Breast epithelium (tissue), 4 donors: ENCODE data around the gene IFNG-AS1. TPM values are rescaled to one million over a fixed set of nuclear protein-coding genes. Genes with fewer than 3 reads are reported as not detected.

Experiments used
- DNase-seq, 2 donors: peaks; one replicate each; pipeline ENCODE4 v3.0.0-alpha.2; 2019; ENCODE audit warnings: low spot score in 2 of 2
- H3K27ac ChIP-seq, 2 donors: fragments of 200-600 bp; sonication (generic) in 1 of 2; one replicate each; pipeline ENCODE4 v1.5.1; 2016 to 2019; ENCODE audit warnings: mild to moderate bottlenecking in 1 of 2
- H3K27me3 ChIP-seq, 2 donors: fragments of 200-600 bp; sonication (generic) in 1 of 2; one replicate each; pipeline versions ENCODE4 v1.5.1 to v1.6.0; 2017 to 2019; ENCODE audit warnings: control low read depth in 1 of 2, mild to moderate bottlenecking in 1 of 2
- H3K36me3 ChIP-seq: fragments of 200-600 bp; one replicate; pipeline ENCODE4 v1.5.1; 2019
- H3K4me1 ChIP-seq, 2 donors: fragments of 200-600 bp; sonication (generic); one replicate each; pipeline ENCODE4 v1.5.1; 2016 to 2019; ENCODE audit warnings: control low read depth in 1 of 2
- H3K4me3 ChIP-seq, 3 donors: fragments of 200-600 bp; sonication (generic); 1 replicate in 2 of 3; 2 replicates in 1 of 3; pipeline ENCODE4 v1.5.1; 2016 to 2019; ENCODE audit warnings: mild to moderate bottlenecking in 3 of 3, moderate library complexity in 2 of 3
- H3K9me3 ChIP-seq, 2 donors: fragments of 200-600 bp; sonication (generic) in 1 of 2; one replicate each; pipeline ENCODE4 v1.5.1; 2016 to 2019; ENCODE audit warnings: control low read depth in 1 of 2
- CTCF ChIP-seq, 3 donors: fragments of 450-650 bp; IDR thresholded peaks; one replicate each; pipeline ENCODE4 v1.5.1; 2016 to 2017; ENCODE audit warnings: antibody characterized with exemption in 3 of 3, mild to moderate bottlenecking in 3 of 3, moderate library complexity in 3 of 3
- POLR2A ChIP-seq: fragments of 450-650 bp; IDR thresholded peaks from one replicate; pipeline ENCODE4 v1.6.1; 2016; ENCODE audit warnings: antibody characterized with exemption, mild to moderate bottlenecking, moderate library complexity
- POLR2AphosphoS5 ChIP-seq, 3 donors: sonication (generic); formaldehyde crosslinking; IDR thresholded peaks; one replicate each; pipeline ENCODE4 v1.6.1; 2017; ENCODE audit warnings: antibody characterized with exemption in 3 of 3
- intact Hi-C: fragments of 100-400 bp; cut with DNase I; formaldehyde crosslinking; loops from one replicate; pipeline ENCODE4 v1.15.1; 2023; ENCODE audit warnings: low total_unique reads
- total RNA-seq, 3 donors: library from RNA; depleted of rRNA; stranded (reverse); fragments of >200 nt; gene quantifications; one replicate each; pipeline ENCODE4 v1.1.0, GENCODE V29; 2016

The IFNG-AS1 gene
- total RNA-seq, 3 donors from 2014 or later, result 0.16 TPM; not detected in 2

- Histone ChIP-seq H3K27me3 (no peaks in the 10 kb centered on the region), H3K9me3 (no peaks in the 10 kb centered on the region), H3K4me1 (no peaks in the 10 kb centered on the region), H3K36me3 (no peaks in the 10 kb centered on the region), H3K4me3 (no peak overlapping the region), H3K27ac (no peak overlapping the region)
- intact Hi-C loops, result no loop called here
- no peak for DNase-seq
- TF ChIP-seq POLR2A (no peak), POLR2AphosphoS5 (IDR thresholded peaks at IDR 0.05) (no peak)
Observed at GRCh38 chr12:67966560-67966959, 22.7 kb upstream of the IFNG-AS1 start.

GRCh38 chr12:67968321-67968720, 20.9 kb upstream of the IFNG-AS1 start:
- H3K4me3 ChIP-seq, result no peak overlapping the region
- no peak for DNase-seq
- H3K27me3 ChIP-seq, result no peaks in the 10 kb centered on the region
- no peaks in the 10 kb centered on the region for H3K9me3 ChIP-seq
- TF ChIP-seq CTCF (IDR thresholded peaks at IDR 0.05), result no peak
- TF ChIP-seq POLR2AphosphoS5 (IDR thresholded peaks at IDR 0.05), result no peak
- TF ChIP-seq POLR2A, result no peak
- H3K4me1 ChIP-seq, result no peaks in the 10 kb centered on the region
- no peaks in the 10 kb centered on the region for H3K36me3 ChIP-seq
- intact Hi-C loops, result no loop called here
- no peak overlapping the region for H3K27ac ChIP-seq

GRCh38 chr12:67968725-67969124, 20.5 kb upstream of the IFNG-AS1 start:
- DNase-seq, result no peak
- H3K27ac ChIP-seq, result no peak overlapping the region

GRCh38 chr12:67969134-67969802, 20.0 kb upstream of the IFNG-AS1 start:
- intact Hi-C loops, result no loop called here
- Histone ChIP-seq H3K4me1 (no peaks in the 10 kb centered on the region), H3K27ac (no peak overlapping the region), H3K27me3 (no peaks in the 10 kb centered on the region), H3K4me3 (no peak overlapping the region), H3K9me3 (no peaks in the 10 kb centered on the region), H3K36me3 (no peaks in the 10 kb centered on the region)
- TF ChIP-seq POLR2AphosphoS5 (IDR thresholded peaks at IDR 0.05), result no peak
- TF ChIP-seq CTCF (IDR thresholded peaks at IDR 0.05), result no peak
- no peak for DNase-seq

More at GRCh38 chr12:67968725-67969124, 20.5 kb upstream of the IFNG-AS1 start:
- H3K9me3 ChIP-seq, result no peaks in the 10 kb centered on the region
- intact Hi-C loops, result no loop called here
- TF ChIP-seq POLR2A (no peak), CTCF (IDR thresholded peaks at IDR 0.05) (no peak), POLR2AphosphoS5 (IDR thresholded peaks at IDR 0.05) (no peak)
- H3K27me3 ChIP-seq, result no peaks in the 10 kb centered on the region
- H3K4me1 ChIP-seq, result no peaks in the 10 kb centered on the region
- H3K36me3 ChIP-seq, result no peaks in the 10 kb centered on the region
- H3K4me3 ChIP-seq, result no peak overlapping the region

- Histone ChIP-seq H3K4me3 (no peak overlapping the region), H3K36me3 (no peaks in the 10 kb centered on the region), H3K27ac (no peak overlapping the region), H3K4me1 (no peaks in the 10 kb centered on the region), H3K27me3 (no peaks in the 10 kb centered on the region), H3K9me3 (no peaks in the 10 kb centered on the region)
- intact Hi-C loops, result no loop called here
- no peak for DNase-seq
- TF ChIP-seq CTCF (IDR thresholded peaks at IDR 0.05) (no peak), POLR2AphosphoS5 (IDR thresholded peaks at IDR 0.05) (no peak), POLR2A (no peak)
Observed at GRCh38 chr12:67977668-67978067, 11.6 kb upstream of the IFNG-AS1 start.
